ENCODE data around the gene ZNF892. TPM values are rescaled to one million over a fixed set of nuclear protein-coding genes. Genes with fewer than 3 reads are reported as not detected.

Gene ZNF892
- total and polyA plus RNA-seq, 9 of the 15 experiments (the other 6 are each of a cell fraction or from before 2014, with no cell fraction given), result 0.07 to 0.13 (median 0.09) TPM; not detected in 6

GRCh38 chr2:95159690-95160449, 47.5 kb upstream of the ZNF892 start, which contains the start of gene ZNF514 (continued):
- TF ChIP-seq STAT5A (IDR thresholded peaks at IDR 0.05; ENCODE audit: borderline replicate concordance, low read length) (no peak), E2F6 (IDR thresholded peaks at IDR 0.05; ENCODE audit: borderline replicate concordance in 1 of 2, extremely low read depth in 1 of 2, insufficient read depth in 1 of 2, insufficient read length in 1 of 2, low read depth in 1 of 2, low read length in 1 of 2, poor library complexity in 1 of 2, severe bottlenecking in 1 of 2) (peak in 1 of 2 experiments; percentile 70), KDM1A (IDR thresholded peaks at IDR 0.05) (peak in 1 of 2 experiments; percentile 35; a peak in 1 of 4 replicates), SRF (CRISPR knock-in tag; IDR thresholded peaks at IDR 0.05) (no peak), RBFOX2 (IDR thresholded peaks at IDR 0.05; ENCODE audit: low read depth, low read length) (peak; percentile 65; the same call in 1 of the 2 replicates), ZBTB40 (IDR thresholded peaks at IDR 0.05) (0 out of 2 replicates have a peak, but pooled peaks have one; percentile 20), ZBTB40 (CRISPR knock-in tag; IDR thresholded peaks at IDR 0.05) (no peak)
- TF ChIP-seq, protein P1, sequence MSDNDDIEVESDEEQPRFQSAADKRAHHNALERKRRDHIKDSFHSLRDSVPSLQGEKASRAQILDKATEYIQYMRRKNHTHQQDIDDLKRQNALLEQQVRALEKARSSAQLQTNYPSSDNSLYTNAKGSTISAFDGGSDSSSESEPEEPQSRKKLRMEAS (CRISPR knock-in tag; IDR thresholded peaks at IDR 0.05), result peak; percentile 71
- TF ChIP-seq, protein P2, sequence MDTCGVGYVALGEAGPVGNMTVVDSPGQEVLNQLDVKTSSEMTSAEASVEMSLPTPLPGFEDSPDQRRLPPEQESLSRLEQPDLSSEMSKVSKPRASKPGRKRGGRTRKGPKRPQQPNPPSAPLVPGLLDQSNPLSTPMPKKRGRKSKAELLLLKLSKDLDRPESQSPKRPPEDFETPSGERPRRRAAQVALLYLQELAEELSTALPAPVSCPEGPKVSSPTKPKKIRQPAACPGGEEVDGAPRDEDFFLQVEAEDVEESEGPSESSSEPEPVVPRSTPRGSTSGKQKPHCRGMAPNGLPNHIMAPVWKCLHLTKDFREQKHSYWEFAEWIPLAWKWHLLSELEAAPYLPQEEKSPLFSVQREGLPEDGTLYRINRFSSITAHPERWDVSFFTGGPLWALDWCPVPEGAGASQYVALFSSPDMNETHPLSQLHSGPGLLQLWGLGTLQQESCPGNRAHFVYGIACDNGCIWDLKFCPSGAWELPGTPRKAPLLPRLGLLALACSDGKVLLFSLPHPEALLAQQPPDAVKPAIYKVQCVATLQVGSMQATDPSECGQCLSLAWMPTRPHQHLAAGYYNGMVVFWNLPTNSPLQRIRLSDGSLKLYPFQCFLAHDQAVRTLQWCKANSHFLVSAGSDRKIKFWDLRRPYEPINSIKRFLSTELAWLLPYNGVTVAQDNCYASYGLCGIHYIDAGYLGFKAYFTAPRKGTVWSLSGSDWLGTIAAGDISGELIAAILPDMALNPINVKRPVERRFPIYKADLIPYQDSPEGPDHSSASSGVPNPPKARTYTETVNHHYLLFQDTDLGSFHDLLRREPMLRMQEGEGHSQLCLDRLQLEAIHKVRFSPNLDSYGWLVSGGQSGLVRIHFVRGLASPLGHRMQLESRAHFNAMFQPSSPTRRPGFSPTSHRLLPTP (IDR thresholded peaks at IDR 0.05; ENCODE audit: borderline replicate concordance, extremely low read depth, insufficient read length), result no peak
- TF ChIP-seq, protein P3, sequence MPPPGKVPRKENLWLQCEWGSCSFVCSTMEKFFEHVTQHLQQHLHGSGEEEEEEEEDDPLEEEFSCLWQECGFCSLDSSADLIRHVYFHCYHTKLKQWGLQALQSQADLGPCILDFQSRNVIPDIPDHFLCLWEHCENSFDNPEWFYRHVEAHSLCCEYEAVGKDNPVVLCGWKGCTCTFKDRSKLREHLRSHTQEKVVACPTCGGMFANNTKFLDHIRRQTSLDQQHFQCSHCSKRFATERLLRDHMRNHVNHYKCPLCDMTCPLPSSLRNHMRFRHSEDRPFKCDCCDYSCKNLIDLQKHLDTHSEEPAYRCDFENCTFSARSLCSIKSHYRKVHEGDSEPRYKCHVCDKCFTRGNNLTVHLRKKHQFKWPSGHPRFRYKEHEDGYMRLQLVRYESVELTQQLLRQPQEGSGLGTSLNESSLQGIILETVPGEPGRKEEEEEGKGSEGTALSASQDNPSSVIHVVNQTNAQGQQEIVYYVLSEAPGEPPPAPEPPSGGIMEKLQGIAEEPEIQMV (tag; conservative IDR thresholded peaks at IDR 0.05; ENCODE audit: low read depth), result no peak

Data from K562 (cell line).